Fibroblast of peridontal ligament (primary cell): Measurements from ENCODE around the gene ZSCAN31.
"Not testable (repeated sequence)": the region's sequence is repeated elsewhere in the genome, so short reads cannot be mapped to it uniquely, and the experiment has no call there.

Experiments used
- DNase-seq: peaks from one replicate; pipeline ENCODE4 v3.0.0-alpha.2; 2010; ENCODE audit errors: extremely low read depth

ZSCAN31 gene

GRCh38 chr6:28335564-28336283 is at the start of gene ZSCAN31:
Gene ZSCAN31 (minus strand): TSS chr6:28336148. CDS start chr6:28329683, 6,465 bp downstream.
- DNase-seq: peak; percentile 99

GRCh38 chr6:28384143-28384533 is 48.2 kb upstream of the ZSCAN31 start:
- no peak for DNase-seq

GRCh38 chr6:28383235-28384142 is 47.5 kb upstream of the ZSCAN31 start:
- peak; percentile 92 for DNase-seq

DNA sequence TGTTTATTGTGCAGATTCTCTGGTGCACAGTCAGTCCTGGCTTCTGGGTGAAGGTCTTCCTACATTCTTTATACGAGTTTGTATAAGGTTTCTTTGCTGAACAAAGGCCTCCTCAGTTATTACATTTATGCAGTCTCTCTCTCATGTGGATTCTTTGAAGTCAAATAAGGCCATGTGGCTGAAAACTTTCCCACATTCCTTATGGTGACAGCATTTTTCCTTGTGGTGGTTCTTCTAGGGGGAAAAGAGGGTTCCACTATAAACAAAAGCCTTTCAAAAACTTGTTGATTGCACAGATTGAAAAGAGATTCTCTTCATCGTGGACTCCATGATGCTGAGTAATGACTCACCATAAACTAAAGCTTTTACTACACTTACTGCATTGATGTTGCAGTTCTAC is 44.4 kb upstream of the ZSCAN31 start:
- no peak for DNase-seq

DNA sequence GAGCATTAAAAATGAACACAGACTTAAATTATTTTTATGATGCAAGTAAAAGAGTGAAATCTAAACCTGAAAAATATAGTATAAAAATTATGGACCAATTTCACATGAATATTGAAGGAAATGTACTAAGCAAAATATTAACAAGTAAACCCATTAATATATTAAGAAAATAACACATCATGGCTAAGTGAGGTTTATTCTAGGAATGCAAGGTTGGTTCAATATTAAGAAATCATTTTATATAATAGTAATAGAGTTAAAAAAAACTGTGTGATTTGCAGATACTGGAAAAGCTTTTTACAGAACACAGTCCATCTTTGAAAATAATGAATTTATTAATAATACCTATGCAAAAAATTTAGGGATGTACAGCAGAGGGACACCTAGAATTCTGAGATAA is 42.7 kb upstream of the ZSCAN31 start:
- DNase-seq: no peak

GRCh38 chr6:28377879-28378278 is 41.9 kb upstream of the ZSCAN31 start:
- DNase-seq: no peak

DNA sequence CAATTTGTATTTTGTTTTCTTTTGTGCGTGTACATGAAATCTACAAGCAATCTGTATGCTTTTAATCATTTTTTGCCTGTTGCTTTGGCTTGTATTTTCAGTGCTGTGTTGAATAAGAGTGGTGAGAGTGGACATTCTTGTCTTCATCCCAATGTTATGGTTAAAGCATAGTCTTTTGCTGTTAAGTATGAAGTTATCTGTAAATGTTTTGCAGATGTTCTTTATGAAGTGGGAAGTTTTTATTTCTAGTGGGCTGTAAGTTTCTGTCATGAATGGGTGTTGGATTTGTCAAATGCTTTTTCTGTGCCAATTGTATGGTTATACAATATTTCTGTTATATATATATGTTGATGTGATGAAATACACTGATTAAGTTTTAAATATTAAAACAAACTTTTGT is 38.0 kb upstream of the ZSCAN31 start:
- DNase-seq: no peak

DNA sequence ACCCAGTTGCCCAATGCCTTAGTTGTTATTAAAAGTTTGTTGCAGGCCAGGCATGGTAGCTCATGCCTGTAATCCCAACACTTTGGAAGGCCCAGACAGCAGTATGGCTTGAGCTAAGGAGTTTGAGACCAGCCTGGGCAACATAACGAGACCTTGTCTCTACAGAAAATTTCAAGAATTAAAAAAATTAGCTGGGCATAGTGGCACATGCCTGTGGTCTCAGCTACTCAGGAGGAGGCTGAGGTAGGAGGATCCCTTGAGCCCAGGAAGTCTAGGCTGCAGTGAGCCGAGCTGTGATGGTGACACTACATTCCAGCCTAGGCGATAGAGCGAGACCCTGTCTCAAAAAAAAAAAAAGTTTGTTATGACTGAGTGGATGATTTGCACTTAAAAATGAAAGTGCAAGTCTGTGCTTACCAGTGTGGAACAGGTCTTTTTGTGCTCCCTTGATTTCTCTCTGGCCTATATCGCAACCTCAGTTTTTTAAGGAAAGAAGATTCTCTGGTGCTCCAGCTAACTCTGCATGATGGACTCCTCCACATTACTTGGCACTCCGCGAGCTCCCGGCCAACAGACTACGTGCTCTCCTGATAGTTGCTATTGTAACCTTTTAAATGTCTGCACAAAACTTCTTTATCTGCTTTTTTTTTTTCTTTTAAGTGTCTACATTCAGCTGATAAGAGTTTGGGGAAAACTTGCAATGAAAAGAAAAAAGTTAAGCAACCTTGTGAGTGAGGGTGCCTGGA is 35.9 kb upstream of the ZSCAN31 start:
- no peak for DNase-seq

DNA sequence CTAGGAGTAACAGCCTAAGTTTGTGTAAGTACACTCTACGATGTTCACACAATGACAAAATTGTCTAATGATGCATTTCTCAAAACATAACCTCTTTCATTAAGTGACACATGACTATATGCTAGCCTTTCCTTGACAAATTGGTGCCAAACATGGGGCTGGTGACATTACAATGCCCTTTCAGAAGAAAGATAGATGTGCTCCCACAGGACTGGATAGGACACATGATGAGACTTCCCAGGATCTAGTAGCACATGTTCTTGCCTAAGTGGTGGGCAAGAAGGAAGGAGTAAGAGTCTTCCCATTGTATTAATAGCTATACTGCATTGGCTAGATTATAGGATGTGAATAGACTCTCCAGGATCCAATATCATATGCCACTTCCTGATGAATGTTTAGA is 35.3 kb upstream of the ZSCAN31 start:
- no peak for DNase-seq

GRCh38 chr6:28370440-28370839 is 34.5 kb upstream of the ZSCAN31 start:
- DNase-seq: no peak

GRCh38 chr6:28369463-28369862 is 33.5 kb upstream of the ZSCAN31 start:
- no peak for DNase-seq

DNA sequence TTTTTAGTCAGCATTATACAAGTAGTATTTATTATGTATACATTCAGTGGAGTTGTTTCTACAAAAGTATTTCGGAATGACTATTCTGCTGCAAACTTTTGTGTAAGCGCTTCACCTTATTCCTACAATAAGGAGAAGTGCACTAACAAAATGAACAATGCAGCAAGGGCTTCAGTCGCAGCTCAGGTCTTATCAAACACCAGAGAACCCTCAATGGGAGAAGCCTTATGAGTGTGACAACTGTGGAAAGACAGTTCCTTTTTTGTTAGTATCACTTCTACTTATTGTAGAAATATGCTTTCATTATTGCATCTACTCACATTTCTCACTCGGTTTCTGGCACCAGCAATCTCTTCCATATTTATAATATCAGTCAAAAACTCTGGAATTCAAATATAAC is 32.6 kb upstream of the ZSCAN31 start:
- no peak for DNase-seq

DNA sequence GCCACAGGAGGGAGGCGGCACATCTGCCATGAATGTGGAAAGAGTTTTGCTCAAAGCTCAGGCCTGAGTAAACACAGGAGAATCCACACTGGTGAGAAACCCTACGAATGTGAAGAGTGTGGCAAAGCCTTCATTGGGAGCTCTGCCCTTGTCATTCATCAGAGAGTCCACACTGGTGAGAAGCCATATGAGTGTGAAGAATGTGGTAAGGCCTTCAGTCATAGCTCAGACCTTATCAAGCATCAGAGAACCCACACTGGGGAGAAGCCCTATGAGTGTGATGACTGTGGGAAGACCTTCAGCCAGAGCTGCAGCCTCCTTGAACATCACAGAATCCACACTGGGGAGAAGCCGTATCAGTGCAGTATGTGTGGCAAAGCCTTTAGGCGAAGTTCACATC is 29.6 kb upstream of the ZSCAN31 start:
- not testable (repeated sequence) for DNase-seq

GRCh38 chr6:28360961-28361360 is 25.0 kb upstream of the ZSCAN31 start:
- DNase-seq: no peak

DNA sequence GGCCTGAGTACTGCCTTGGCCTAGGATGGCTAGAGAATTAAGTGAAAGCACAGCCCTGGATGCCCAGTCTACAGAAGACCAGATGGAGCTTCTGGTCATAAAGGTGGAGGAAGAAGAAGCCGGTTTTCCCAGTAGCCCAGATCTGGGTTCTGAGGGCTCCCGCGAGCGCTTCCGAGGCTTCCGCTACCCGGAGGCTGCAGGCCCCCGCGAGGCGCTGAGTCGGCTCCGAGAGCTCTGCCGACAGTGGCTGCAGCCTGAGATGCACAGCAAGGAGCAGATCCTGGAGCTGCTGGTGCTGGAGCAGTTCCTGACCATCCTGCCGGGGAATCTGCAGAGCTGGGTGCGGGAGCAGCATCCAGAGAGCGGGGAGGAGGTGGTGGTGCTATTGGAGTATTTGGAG is 23.6 kb upstream of the ZSCAN31 start:
- DNase-seq: not testable (repeated sequence)

DNA sequence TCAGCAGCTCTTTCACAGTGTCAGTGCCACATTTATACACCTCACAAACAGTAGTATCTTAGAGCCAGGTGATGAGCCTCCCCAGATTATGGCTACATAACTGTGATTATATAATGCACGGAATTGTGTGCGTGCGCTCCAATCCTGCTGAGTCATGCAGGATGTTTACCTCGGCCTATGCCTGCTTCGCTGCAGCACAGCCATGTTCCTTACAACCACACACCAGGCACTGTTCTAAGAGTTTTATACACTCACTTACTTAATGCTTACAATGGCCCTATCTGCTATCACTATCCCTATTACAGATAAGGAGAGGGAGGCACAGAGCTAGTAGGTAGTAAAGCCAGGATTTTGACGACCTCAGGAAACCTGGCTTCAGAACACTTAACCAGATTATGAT is 21.1 kb upstream of the ZSCAN31 start:
- no peak for DNase-seq

GRCh38 chr6:28356666-28357020 is 20.7 kb upstream of the ZSCAN31 start:
- DNase-seq: no peak

DNA sequence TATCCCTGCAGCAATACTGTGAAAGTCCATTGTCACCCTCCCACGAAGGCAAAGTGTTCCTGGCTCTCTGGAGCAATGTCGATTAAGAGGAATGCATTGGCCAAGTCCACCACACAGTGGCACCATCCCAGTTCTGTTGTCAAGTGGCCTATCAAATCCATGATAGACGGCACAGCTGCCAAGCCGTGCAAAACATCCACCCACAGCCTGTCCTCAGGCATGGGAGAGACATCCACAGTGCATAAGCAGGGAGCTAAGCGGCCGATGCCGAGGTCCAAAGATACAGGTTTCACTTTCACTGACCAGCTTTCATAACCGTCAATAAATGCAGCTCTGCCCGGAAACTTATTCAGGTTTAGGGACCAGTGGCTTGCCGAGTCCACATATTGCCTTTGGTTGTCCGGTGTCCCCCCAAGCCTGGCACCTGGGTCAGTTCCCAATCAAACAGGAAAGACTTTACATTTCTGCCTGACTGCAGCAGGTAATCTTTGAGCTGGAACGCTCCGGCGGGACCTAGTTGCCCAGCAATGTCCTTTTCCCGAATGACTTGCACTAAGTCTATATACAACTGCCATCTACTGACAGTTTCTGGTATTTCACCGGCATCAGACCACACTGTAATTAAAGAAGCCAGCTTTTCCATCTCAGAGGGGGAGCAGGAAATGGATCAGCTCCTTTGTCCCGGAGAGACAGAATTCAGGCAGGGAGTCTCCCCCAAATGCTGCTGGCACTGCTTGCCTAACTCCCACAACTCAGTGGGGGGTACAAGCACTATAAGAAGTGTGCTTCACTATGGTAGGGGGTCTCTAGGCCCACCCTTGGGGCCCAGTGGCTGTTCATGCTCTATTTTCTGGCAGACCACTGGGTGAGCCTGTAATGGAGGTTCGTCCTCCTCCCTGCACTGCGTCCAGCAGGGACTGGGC is 20.1 kb upstream of the ZSCAN31 start:
- DNase-seq: peak; percentile 94

DNA sequence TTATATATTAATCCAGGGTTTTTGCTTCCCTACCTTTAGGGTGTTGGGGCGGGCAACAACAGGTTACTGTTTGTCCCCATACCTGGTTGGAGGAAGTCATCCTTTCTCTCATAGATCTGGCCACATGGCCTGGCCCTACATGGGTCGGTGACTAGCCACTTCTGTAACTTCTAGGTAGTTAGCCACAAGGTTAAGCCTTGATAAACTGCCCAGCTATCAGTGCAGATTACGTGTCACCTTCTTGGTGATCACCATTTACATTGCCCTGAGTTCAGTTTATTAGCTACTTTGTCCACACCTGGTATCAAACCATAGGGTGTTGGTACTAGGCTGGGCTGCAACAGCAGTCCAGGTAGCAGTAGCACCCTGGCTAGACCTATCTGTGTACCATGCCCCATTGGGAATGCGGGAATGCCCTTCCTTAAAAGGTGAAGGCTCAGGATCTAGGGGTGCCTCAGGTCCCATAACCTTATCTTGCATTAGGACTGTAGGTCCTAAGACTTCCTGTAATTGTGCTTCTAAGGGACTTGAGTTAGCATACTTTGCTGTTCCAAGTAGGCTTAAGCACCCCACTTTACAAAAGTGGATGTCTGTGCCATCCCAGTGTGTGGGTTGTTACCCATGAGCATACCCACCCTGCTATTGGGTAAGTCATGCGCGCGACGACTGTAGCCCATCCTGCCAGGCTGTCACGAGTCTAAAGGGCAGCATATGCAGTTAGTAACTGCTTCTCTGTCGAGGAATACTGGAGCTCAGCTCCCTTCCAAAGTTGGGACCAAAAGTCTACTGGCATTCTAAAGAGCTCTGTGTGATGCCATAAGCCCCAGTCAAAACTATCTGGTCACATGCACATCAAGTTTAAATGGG is 19.0 kb upstream of the ZSCAN31 start:
- DNase-seq: no peak

GRCh38 chr6:28353981-28354676 is 18.2 kb upstream of the ZSCAN31 start:
- DNase-seq: peak; percentile 31
